ENCODE measurements around the gene HS6ST3.

DNA sequence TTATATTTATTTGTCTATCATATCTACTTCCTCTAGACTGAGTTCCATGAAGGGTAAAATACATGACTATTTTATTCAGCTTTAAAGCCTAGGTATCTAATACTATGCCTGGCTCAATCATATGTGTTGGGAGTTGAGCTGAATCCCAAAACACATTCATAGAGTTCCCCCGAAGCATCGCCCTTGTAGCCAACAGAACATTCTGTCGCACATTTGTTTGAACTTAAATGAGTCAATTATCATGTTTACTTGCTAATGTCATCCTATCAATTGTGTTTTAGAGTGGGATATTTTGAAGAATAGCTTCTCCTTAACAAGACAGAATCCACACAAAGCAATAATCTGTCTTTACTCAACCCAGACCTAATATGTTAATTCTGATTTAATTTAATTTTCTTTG, 252.4 kb downstream of the HS6ST3 start:
- TF ChIP-seq, protein P1, sequence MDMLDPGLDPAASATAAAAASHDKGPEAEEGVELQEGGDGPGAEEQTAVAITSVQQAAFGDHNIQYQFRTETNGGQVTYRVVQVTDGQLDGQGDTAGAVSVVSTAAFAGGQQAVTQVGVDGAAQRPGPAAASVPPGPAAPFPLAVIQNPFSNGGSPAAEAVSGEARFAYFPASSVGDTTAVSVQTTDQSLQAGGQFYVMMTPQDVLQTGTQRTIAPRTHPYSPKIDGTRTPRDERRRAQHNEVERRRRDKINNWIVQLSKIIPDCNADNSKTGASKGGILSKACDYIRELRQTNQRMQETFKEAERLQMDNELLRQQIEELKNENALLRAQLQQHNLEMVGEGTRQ (CRISPR knock-in tag; IDR thresholded peaks at IDR 0.05) = no peak
- TF ChIP-seq, protein P2, sequence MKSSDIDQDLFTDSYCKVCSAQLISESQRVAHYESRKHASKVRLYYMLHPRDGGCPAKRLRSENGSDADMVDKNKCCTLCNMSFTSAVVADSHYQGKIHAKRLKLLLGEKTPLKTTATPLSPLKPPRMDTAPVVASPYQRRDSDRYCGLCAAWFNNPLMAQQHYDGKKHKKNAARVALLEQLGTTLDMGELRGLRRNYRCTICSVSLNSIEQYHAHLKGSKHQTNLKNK (CRISPR knock-in tag; IDR thresholded peaks at IDR 0.05) = no peak
- TF ChIP-seq ZNF263 (CRISPR knock-in tag; IDR thresholded peaks at IDR 0.05; ENCODE audit: low read depth) (no peak), NR3C1 (CRISPR knock-in tag; conservative IDR thresholded peaks at IDR 0.05; ENCODE audit: low read depth) (no peak), CREB1 (CRISPR knock-in tag; IDR thresholded peaks at IDR 0.05) (no peak), CBFB (CRISPR knock-in tag; IDR thresholded peaks at IDR 0.05; ENCODE audit: low read depth) (no peak), MYBL2 (CRISPR knock-in tag; IDR thresholded peaks at IDR 0.05) (no peak), NR1H2 (CRISPR knock-in tag; IDR thresholded peaks at IDR 0.05) (no peak)
- TF ChIP-seq, protein P3, sequence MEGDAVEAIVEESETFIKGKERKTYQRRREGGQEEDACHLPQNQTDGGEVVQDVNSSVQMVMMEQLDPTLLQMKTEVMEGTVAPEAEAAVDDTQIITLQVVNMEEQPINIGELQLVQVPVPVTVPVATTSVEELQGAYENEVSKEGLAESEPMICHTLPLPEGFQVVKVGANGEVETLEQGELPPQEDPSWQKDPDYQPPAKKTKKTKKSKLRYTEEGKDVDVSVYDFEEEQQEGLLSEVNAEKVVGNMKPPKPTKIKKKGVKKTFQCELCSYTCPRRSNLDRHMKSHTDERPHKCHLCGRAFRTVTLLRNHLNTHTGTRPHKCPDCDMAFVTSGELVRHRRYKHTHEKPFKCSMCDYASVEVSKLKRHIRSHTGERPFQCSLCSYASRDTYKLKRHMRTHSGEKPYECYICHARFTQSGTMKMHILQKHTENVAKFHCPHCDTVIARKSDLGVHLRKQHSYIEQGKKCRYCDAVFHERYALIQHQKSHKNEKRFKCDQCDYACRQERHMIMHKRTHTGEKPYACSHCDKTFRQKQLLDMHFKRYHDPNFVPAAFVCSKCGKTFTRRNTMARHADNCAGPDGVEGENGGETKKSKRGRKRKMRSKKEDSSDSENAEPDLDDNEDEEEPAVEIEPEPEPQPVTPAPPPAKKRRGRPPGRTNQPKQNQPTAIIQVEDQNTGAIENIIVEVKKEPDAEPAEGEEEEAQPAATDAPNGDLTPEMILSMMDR (IDR thresholded peaks at IDR 0.05) = no peak
- TF ChIP-seq, protein P4, sequence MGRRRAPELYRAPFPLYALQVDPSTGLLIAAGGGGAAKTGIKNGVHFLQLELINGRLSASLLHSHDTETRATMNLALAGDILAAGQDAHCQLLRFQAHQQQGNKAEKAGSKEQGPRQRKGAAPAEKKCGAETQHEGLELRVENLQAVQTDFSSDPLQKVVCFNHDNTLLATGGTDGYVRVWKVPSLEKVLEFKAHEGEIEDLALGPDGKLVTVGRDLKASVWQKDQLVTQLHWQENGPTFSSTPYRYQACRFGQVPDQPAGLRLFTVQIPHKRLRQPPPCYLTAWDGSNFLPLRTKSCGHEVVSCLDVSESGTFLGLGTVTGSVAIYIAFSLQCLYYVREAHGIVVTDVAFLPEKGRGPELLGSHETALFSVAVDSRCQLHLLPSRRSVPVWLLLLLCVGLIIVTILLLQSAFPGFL (CRISPR knock-in tag; IDR thresholded peaks at IDR 0.05; ENCODE audit: borderline replicate concordance) = no peak
- TF ChIP-seq, protein P5, sequence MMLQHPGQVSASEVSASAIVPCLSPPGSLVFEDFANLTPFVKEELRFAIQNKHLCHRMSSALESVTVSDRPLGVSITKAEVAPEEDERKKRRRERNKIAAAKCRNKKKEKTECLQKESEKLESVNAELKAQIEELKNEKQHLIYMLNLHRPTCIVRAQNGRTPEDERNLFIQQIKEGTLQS (CRISPR knock-in tag; conservative IDR thresholded peaks at IDR 0.05) = no peak

Measured in WTC11 (cell line).